ENCODE results near the gene IFNGR2. TPM values are rescaled to one million over a fixed set of nuclear protein-coding genes. Genes with fewer than 3 reads are reported as not detected.

The IFNGR2 gene, protein sequence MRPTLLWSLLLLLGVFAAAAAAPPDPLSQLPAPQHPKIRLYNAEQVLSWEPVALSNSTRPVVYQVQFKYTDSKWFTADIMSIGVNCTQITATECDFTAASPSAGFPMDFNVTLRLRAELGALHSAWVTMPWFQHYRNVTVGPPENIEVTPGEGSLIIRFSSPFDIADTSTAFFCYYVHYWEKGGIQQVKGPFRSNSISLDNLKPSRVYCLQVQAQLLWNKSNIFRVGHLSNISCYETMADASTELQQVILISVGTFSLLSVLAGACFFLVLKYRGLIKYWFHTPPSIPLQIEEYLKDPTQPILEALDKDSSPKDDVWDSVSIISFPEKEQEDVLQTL
- 50.2 to 58.9 TPM (median 55.1 TPM) in 5 replicates for total RNA-seq (2022; extraction: Qiagen RNA extraction)

DNA sequence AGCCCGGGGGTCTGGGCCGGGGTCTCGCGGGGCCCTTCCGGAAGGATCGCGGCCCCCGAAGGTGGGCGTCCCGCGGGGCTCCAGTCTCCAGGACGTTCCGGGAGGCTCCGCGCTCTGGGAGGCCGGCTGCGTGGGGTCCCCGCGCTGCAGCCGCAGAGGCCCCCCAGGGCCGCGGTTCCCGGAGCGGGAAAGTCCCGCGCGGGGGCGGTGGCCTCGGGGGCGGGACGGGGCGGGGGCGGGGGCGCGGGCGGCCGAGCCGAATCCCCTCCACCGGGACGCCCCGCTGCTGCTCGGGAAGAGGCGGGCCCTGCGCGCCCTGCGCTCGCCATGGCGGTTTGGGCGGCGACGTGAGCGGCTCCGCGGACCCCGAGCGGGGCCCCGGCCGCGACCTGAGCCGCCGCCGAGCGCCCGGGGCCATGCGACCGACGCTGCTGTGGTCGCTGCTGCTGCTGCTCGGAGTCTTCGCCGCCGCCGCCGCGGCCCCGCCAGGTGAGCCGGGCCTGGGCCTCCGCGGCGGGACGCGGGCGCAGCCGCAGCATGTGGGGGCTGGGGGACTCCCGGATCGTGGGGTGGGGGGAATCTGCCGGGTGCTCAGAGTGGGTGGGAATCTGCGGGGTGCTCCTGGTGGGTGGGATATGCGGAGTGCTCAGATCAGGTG lies at the start of gene IFNGR2:
TSS of gene IFNGR2 (plus strand) at position 286 of the 658 bp plus-strand sequence. CDS start at position 417, 131 bp downstream.

GRCh38 chr21:33479679-33480480 lies 76.7 kb downstream of the IFNGR2 start, which contains the start of gene TMEM50B:
Gene TMEM50B (minus strand): TSS chr21:33479974. CDS start chr21:33468885, 11,089 bp downstream.

Other genes with a start within 250 kb of the IFNGR2 start
- gene IFNAR2, start 173.5 kb upstream of the IFNGR2 start, total RNA-seq (2022; extraction: Qiagen RNA extraction) = 14.6 to 16.3 TPM (median 15.4 TPM) in 5 replicates
- 17.4 to 18.9 TPM (median 18.4 TPM) in 5 replicates for gene IL10RB, start 137.0 kb upstream of the IFNGR2 start, total RNA-seq (2022; extraction: Qiagen RNA extraction)
- gene IFNAR1, start 78.4 kb upstream of the IFNGR2 start, total RNA-seq (2022; extraction: Qiagen RNA extraction) = 13.5 to 27.4 TPM (median 15.3 TPM) in 5 replicates
- gene TMEM50B, start 76.6 kb downstream of the IFNGR2 start, total RNA-seq (2022; extraction: Qiagen RNA extraction) = 9.1 to 13.2 TPM (median 11.0 TPM) in 5 replicates
- 0.16 to 0.48 TPM (median 0.38 TPM) in 5 replicates for gene DNAJC28, start 88.3 kb downstream of the IFNGR2 start, total RNA-seq (2022; extraction: Qiagen RNA extraction)
- 54.8 to 76.6 TPM (median 60.9 TPM) in 5 replicates for gene GART, start 138.7 kb downstream of the IFNGR2 start, total RNA-seq (2022; extraction: Qiagen RNA extraction)
- gene SON, start 139.6 kb downstream of the IFNGR2 start, total RNA-seq (2022; extraction: Qiagen RNA extraction) = 70.3 to 126 TPM (median 82.2 TPM) in 5 replicates
- gene DONSON, start 185.3 kb downstream of the IFNGR2 start, total RNA-seq (2022; extraction: Qiagen RNA extraction) = 14.5 to 18.7 TPM (median 15.7 TPM) in 5 replicates
- gene CRYZL1, start 238.3 kb downstream of the IFNGR2 start, total RNA-seq (2022; extraction: Qiagen RNA extraction) = 12.2 to 16.9 TPM (median 13.4 TPM) in 5 replicates
- gene ITSN1, start 239.1 kb downstream of the IFNGR2 start, total RNA-seq (2022; extraction: Qiagen RNA extraction) = 17.3 to 26.9 TPM (median 18.2 TPM) in 5 replicates

All from A549 treated with Hydrocortisone at 1 μM for 4 hours (cell line).